HCT116 (cell line): ENCODE measurements around the gene WDR62.

Experiments
- CEBPB ChIP-seq: IDR thresholded peaks from 2 replicates; pipeline ENCODE4 v1.6.1; 2012; ENCODE audit warnings: low read depth
- EGR1 ChIP-seq: IDR thresholded peaks from 2 replicates; pipeline ENCODE4 v1.6.1; 2012; ENCODE audit warnings: low read depth
- EZH2 ChIP-seq: fragments of 200-600 bp; sonication (generic); IDR thresholded peaks from 2 replicates; pipeline ENCODE4 v1.6.1; 2017; ENCODE audit warnings: antibody characterized with exemption, mixed run types
- EZH2phosphoT487 ChIP-seq: fragments of 200-600 bp; IDR thresholded peaks from 2 replicates; pipeline ENCODE4 v1.6.1; 2018; ENCODE audit warnings: antibody characterized with exemption, borderline replicate concordance
- JUND ChIP-seq: IDR thresholded peaks from 2 replicates; pipeline ENCODE4 v1.6.1; 2012
- POLR2A ChIP-seq: IDR thresholded peaks from 2 replicates; pipeline ENCODE4 v1.7.0; 2011; ENCODE audit warnings: borderline replicate concordance; ENCODE audit not compliant: insufficient read depth, insufficient read length; ENCODE audit errors: extremely low read depth
- POLR2AphosphoS5 ChIP-seq: IDR thresholded peaks from 2 replicates; pipeline ENCODE4 v1.6.1; 2011; ENCODE audit warnings: mild to moderate bottlenecking, low read depth, low read length, moderate library complexity
- YY1 ChIP-seq: IDR thresholded peaks from 2 replicates; pipeline ENCODE4 v1.6.1; 2011; ENCODE audit warnings: low read length, low read depth, moderate library complexity, mild to moderate bottlenecking; ENCODE audit not compliant: insufficient replicate concordance; ENCODE audit errors: extremely low read depth
- ZNF274 ChIP-seq: fragments of 200-500 bp; sonication (Bioruptor generic); IDR thresholded peaks from 2 replicates; pipeline ENCODE4 v1.6.1; 2014; ENCODE audit warnings: mild to moderate bottlenecking, low read depth, low read length, inconsistent platforms
- TF ChIP-seq, protein P1 (sequence below), 3 experiments: fragments of 200-600 bp in 1 of 3; sonication (generic) in 1 of 3; IDR thresholded peaks in 2 of 3; conservative IDR thresholded peaks in 1 of 3; 2 replicates each; pipeline ENCODE4 v1.5.1; 2012 to 2017; ENCODE audit warnings: low read depth in 2 of 3, low read length in 2 of 3, antibody characterized with exemption in 1 of 3, borderline replicate concordance in 1 of 3, control low read depth in 1 of 3, mild to moderate bottlenecking in 1 of 3, mixed read lengths in 1 of 3, mixed run types in 1 of 3, moderate library complexity in 1 of 3; ENCODE audit not compliant: insufficient read depth in 1 of 3

DNA sequence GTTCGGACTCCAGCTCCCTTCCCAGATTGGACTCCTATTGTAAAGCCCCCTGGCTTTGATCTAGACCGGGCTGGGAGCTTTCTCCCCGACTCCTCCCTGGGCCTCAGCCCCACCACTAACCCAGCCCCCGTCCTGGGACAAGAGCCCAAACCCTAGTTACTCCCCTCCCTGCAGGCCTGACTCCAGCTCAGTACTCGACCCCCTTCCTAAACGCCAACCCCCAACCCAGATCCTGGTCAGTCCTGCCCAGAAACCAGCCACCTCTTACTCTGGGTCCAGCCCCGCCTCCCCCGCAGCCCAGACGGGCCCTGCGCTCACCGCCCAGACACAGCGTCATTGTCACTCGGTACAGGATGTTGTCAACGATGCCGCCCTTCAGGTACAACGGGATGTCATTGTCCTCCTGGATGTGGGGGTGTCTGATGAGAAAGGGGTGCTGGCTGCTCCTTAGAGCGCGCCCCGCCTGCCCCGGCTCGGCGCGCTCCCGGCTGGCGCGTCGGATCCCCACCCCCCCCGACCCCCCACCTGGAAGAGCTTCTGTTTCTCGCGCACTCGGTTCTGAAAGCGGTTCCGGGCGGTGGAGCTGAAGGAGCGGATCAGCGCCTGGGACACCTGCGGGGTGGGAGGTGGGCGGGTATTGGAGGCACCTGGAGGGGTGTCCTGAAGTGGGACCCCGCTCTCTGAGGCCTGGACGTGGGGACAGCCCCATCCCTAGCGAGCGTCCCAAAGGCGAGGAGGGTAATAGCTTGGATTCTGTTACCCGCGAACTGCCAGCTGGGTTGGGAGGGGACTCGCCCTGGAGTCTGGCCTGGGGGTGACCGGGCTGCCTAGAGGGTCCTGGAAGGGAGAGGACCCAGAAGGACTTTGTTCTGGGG lies 96.7 kb downstream of the WDR62 start:
- no peak for TF ChIP-seq JUND
- TF ChIP-seq, protein P1, sequence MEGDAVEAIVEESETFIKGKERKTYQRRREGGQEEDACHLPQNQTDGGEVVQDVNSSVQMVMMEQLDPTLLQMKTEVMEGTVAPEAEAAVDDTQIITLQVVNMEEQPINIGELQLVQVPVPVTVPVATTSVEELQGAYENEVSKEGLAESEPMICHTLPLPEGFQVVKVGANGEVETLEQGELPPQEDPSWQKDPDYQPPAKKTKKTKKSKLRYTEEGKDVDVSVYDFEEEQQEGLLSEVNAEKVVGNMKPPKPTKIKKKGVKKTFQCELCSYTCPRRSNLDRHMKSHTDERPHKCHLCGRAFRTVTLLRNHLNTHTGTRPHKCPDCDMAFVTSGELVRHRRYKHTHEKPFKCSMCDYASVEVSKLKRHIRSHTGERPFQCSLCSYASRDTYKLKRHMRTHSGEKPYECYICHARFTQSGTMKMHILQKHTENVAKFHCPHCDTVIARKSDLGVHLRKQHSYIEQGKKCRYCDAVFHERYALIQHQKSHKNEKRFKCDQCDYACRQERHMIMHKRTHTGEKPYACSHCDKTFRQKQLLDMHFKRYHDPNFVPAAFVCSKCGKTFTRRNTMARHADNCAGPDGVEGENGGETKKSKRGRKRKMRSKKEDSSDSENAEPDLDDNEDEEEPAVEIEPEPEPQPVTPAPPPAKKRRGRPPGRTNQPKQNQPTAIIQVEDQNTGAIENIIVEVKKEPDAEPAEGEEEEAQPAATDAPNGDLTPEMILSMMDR (IDR thresholded peaks at IDR 0.05 in 2 of 3, conservative IDR thresholded peaks at IDR 0.05 in 1 of 3; ENCODE audit: borderline replicate concordance in 1 of 3, insufficient read depth in 1 of 3, low read depth in 2 of 3, low read length in 2 of 3): no peak
- TF ChIP-seq POLR2A: no peak
- no peak for TF ChIP-seq EZH2
- no peak for TF ChIP-seq EGR1
- TF ChIP-seq YY1: no peak
- no peak for TF ChIP-seq EZH2phosphoT487
- no peak for TF ChIP-seq CEBPB
- TF ChIP-seq ZNF274: no peak
- TF ChIP-seq POLR2AphosphoS5: no peak
